Fibroblast of lung (primary cell): ENCODE results near the gene KREMEN2. TPM values are rescaled to one million over a fixed set of nuclear protein-coding genes. Genes with fewer than 3 reads are reported as not detected.
A peak's percentile ranks its signal among the peaks of the same experiment; 100 is the strongest.

Experiments
- DNase-seq, 2 donors: peaks; one replicate each; pipeline versions ENCODE4 v3.0.0 to v3.0.0-alpha.2; 2010; ENCODE audit warnings: low read depth in 2 of 2
- H2AFZ ChIP-seq: 2 replicates; pipeline ENCODE4 v1.5.1; 2012; ENCODE audit warnings: low read length, control low read depth, inconsistent platforms
- H3K27ac ChIP-seq: 2 replicates; pipeline ENCODE4 v1.5.1; 2011; ENCODE audit warnings: low read length, control low read depth; ENCODE audit not compliant: insufficient read depth
- H3K27me3 ChIP-seq: 2 replicates; pipeline ENCODE4 v1.5.1; 2011; ENCODE audit warnings: mild to moderate bottlenecking, low read length; ENCODE audit not compliant: control insufficient read depth, insufficient read depth
- H3K36me3 ChIP-seq: 2 replicates; pipeline ENCODE4 v1.5.1; 2011; ENCODE audit warnings: low read length; ENCODE audit not compliant: control insufficient read depth, insufficient read depth
- H3K4me1 ChIP-seq: 2 replicates; pipeline ENCODE4 v1.5.1; 2011; ENCODE audit warnings: low read length; ENCODE audit not compliant: control insufficient read depth, insufficient read depth; ENCODE audit errors: extremely low read depth
- H3K4me2 ChIP-seq: 2 replicates; pipeline ENCODE4 v1.5.1; 2011; ENCODE audit warnings: low read length, control low read depth; ENCODE audit not compliant: insufficient read depth; ENCODE audit errors: extremely low read depth
- H3K4me3 ChIP-seq, 4 experiments: fragments of 200-600 bp in 1 of 4; sonication (generic) in 1 of 4; replicated peaks in 1 of 4; 2 replicates each; pipeline ENCODE4 v1.5.1; 2011 to 2016; ENCODE audit warnings: low read length in 4 of 4, low read depth in 3 of 4, mild to moderate bottlenecking in 3 of 4, control low read depth in 2 of 4, inconsistent platforms in 1 of 4, mixed read lengths in 1 of 4; ENCODE audit not compliant: insufficient read depth in 1 of 4; ENCODE audit errors: control extremely low read depth in 1 of 4
- H3K79me2 ChIP-seq: 2 replicates; pipeline ENCODE4 v1.5.1; 2012; ENCODE audit warnings: mild to moderate bottlenecking, low read length, inconsistent platforms; ENCODE audit not compliant: control insufficient read depth, insufficient read depth
- H3K9ac ChIP-seq: 2 replicates; pipeline ENCODE4 v1.5.1; 2011; ENCODE audit warnings: mild to moderate bottlenecking, low read length, control low read depth; ENCODE audit not compliant: insufficient read depth
- H3K9me3 ChIP-seq: 2 replicates; pipeline ENCODE4 v1.5.1; 2012; ENCODE audit warnings: low read depth, low read length; ENCODE audit not compliant: control insufficient read depth, insufficient read depth
- H4K20me1 ChIP-seq: 2 replicates; pipeline ENCODE4 v1.5.1; 2011; ENCODE audit warnings: low read length; ENCODE audit not compliant: control insufficient read depth, insufficient read depth; ENCODE audit errors: extremely low read depth
- CTCF ChIP-seq, 2 donors: IDR thresholded peaks in 1 of 2; conservative IDR thresholded peaks in 1 of 2; 1 replicate in 1 of 2; 2 replicates in 1 of 2; pipeline ENCODE4 v1.5.1; 2011 to 2012; ENCODE audit warnings: low read length in 2 of 2, control low read depth in 1 of 2, inconsistent platforms in 1 of 2, low read depth in 1 of 2, mild to moderate bottlenecking in 1 of 2
- EZH2 ChIP-seq: IDR thresholded peaks from 2 replicates; pipeline ENCODE4 v1.5.1; 2012; ENCODE audit warnings: low read length, control low read depth, mild to moderate bottlenecking; ENCODE audit errors: missing control alignments
- polyA plus RNA-seq, 2 donors: library from polyadenylated mRNA; depleted of rRNA in 1 of 2; stranded (reverse) in 1 of 2; unstranded in 1 of 2; fragments of >200 nt; gene quantifications; 2 replicates each; pipeline ENCODE4 v1.2.1, GENCODE V29; 2011 to 2012; ENCODE audit warnings: missing spikeins in 1 of 2
- total RNA-seq: library from RNA; depleted of rRNA; stranded (reverse); fragments of >200 nt; gene quantifications from 2 replicates; pipeline ENCODE4 v1.2.1, GENCODE V29; 2014

Gene KREMEN2
- total and polyA plus RNA-seq, 2 donors (not counting 1 experiment from before 2014, with no cell fraction given): not detected

GRCh38 chr16:2977440-2977839, 13.4 kb downstream of the KREMEN2 start:
- no peak overlapping the region for H3K9ac ChIP-seq
- H3K4me1 ChIP-seq: peaks cover 8% of the 10 kb centered on the region
- no peak overlapping the region for H3K27ac ChIP-seq
- no peaks in the 10 kb centered on the region for H3K9me3 ChIP-seq
- DNase-seq: no peak
- H4K20me1 ChIP-seq: no peaks in the 10 kb centered on the region
- peaks cover 5% of the 10 kb centered on the region for H3K79me2 ChIP-seq
- TF ChIP-seq CTCF (conservative IDR thresholded peaks at IDR 0.05 in 1 of 2, IDR thresholded peaks at IDR 0.05 in 1 of 2; ENCODE audit: low read depth in 1 of 2, low read length in 2 of 2) (no peak), EZH2 (no peak)
- H3K4me3 ChIP-seq: no peak overlapping the region
- no peak overlapping the region for H2AFZ ChIP-seq
- H3K27me3 ChIP-seq: no peaks in the 10 kb centered on the region
- H3K36me3 ChIP-seq: peaks cover 2% of the 10 kb centered on the region
- H3K4me2 ChIP-seq: no peak overlapping the region

- Histone ChIP-seq H3K4me1 (peaks cover 8% of the 10 kb centered on the region), H3K9me3 (no peaks in the 10 kb centered on the region), H3K27ac (peak overlapping the region; percentile 83), H3K79me2 (peaks cover 5% of the 10 kb centered on the region), H2AFZ (peak overlapping the region; percentile 49), H3K4me3 (peak overlapping the region; percentile 24 to 85 (median 72)), H3K4me2 (peak overlapping the region; percentile 91), H3K36me3 (peaks cover 2% of the 10 kb centered on the region), H4K20me1 (no peaks in the 10 kb centered on the region), H3K9ac (peak overlapping the region; percentile 88), H3K27me3 (no peaks in the 10 kb centered on the region)
- DNase-seq: no peak
- TF ChIP-seq EZH2 (no peak), CTCF (conservative IDR thresholded peaks at IDR 0.05 in 1 of 2, IDR thresholded peaks at IDR 0.05 in 1 of 2; ENCODE audit: low read depth in 1 of 2, low read length in 2 of 2) (no peak)
Observed at GRCh38 chr16:2979669-2980226, 15.7 kb downstream of the KREMEN2 start.

- Histone ChIP-seq H2AFZ (peak within 1 kb of the TSS; percentile 76), H4K20me1 (no peaks in the 10 kb centered on the region), H3K4me1 (peaks cover 8% of the 10 kb centered on the region), H3K27me3 (no peaks in the 10 kb centered on the region), H3K27ac (peak within 1 kb of the TSS; percentile 83), H3K4me3 (peak within 1 kb of the TSS; percentile 60 to 85 (median 72)), H3K4me2 (peak within 1 kb of the TSS; percentile 91), H3K79me2 (peaks cover 5% of the 10 kb centered on the region), H3K9ac (peak within 1 kb of the TSS; percentile 88), H3K9me3 (no peaks in the 10 kb centered on the region), H3K36me3 (peaks cover 2% of the 10 kb centered on the region)
- peak; percentile 65 to 79 for DNase-seq
- TF ChIP-seq EZH2 (no peak), CTCF (conservative IDR thresholded peaks at IDR 0.05 in 1 of 2, IDR thresholded peaks at IDR 0.05 in 1 of 2; ENCODE audit: low read depth in 1 of 2, low read length in 2 of 2) (no peak)
Observed at GRCh38 chr16:2980227-2981176, 16.4 kb downstream of the KREMEN2 start, which contains the start of gene PKMYT1. TSS of gene PKMYT1 (minus strand) at chr16:2980446. CDS start at chr16:2979657, 789 bp downstream.
